T-helper 1 cell treated with Interleukin-12 subunit alpha and Interleukin-12 subunit beta and Interleukin-4 antibody, amounts not matched to agents 30 μg/mL and 1 μg/mL, for 36 hours (primary cell): ENCODE measurements around the gene BTG2.

Source experiments
- H3K27ac Mint-ChIP-seq: one replicate; pipeline ENCODE4 v1.8.0; 2021; ENCODE audit warnings: mild to moderate bottlenecking, mixed read lengths
- H3K27me3 Mint-ChIP-seq: one replicate; pipeline ENCODE4 v1.8.0; 2021; ENCODE audit warnings: low read depth, mixed read lengths
- H3K36me3 Mint-ChIP-seq: one replicate; pipeline ENCODE4 v1.8.0; 2021; ENCODE audit warnings: low read depth, mixed read lengths
- H3K4me1 Mint-ChIP-seq: one replicate; pipeline ENCODE4 v1.8.0; 2021; ENCODE audit warnings: low read depth, mixed read lengths
- H3K4me3 Mint-ChIP-seq: one replicate; pipeline ENCODE4 v1.8.0; 2021; ENCODE audit warnings: mild to moderate bottlenecking, moderate library complexity, mixed read lengths
- H3K9me3 Mint-ChIP-seq: one replicate; pipeline ENCODE4 v1.8.0; 2021; ENCODE audit warnings: mixed read lengths

Gene BTG2

DNA sequence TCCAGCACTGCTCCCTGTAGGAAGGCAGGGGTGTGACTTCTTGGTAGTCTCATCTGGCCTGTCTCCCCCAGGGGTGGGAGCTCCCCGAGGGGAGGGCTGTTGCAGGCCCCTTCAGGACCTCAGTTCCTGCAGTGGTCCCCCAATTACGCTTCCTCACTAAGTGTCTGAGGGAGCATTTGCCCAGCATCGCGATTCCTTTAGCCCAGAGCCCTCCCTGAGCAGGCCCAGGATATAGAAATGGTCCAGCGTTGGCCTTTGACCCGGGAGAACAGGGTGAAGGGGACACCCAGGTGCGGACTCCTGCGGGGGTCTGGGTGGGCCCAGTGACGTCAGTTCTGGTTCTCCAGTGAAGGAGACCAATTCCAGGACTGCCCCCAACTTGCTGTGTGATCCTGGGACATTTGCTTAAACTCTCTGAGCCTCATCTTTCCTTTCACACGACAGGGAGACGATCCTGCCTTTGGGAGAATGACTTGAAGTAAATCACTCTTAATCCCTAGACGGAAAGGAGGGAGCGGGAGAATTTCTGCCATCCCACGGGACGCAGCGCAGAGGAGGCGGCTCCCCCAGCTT, 32.6 kb upstream of the BTG2 start:
- H3K27me3 Mint-ChIP-seq, result no peaks in the 10 kb centered on the region
- peaks cover 53% of the 10 kb centered on the region for H3K4me1 Mint-ChIP-seq
- H3K9me3 Mint-ChIP-seq, result no peaks in the 10 kb centered on the region
- no peaks in the 10 kb centered on the region for H3K36me3 Mint-ChIP-seq
- no peak overlapping the region for H3K27ac Mint-ChIP-seq
- H3K4me3 Mint-ChIP-seq, result no peak overlapping the region

DNA sequence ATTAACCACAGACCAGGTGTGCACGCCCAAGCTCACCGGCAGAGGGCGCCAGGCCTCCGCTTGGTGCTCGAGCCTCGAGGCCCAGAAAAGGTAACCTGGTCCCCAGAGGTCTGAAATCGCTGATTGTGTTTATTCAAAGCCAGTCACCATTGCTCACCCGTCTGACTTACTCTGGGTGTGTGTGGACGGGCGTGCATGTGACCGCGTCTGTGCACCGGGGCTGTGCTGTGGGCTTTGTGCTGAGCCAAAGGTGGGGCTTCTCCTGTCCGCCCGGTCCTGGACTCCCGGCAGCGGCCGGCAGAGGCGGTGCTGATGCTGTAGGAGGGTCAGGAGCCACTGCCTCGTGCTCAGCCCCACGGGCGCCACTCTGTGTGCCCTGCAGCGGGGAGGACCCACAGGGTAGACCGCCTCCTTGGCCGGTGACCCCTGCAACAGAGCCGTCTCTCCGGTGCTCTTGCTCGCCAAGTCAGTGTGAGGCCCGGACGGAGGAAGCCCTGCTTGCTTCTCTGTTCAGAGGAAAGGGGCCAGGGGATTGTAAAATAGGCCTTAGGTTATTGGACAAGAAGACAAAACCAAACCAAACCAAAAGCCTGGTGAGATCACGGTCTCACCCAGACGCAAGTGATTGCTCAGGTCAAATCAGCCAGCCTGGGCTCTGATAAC, 32.0 kb upstream of the BTG2 start:
- Mint-ChIP-seq H3K4me3 (peak overlapping the region; percentile 72), H3K9me3 (no peaks in the 10 kb centered on the region), H3K27ac (peak overlapping the region; percentile 73), H3K4me1 (peaks cover 56% of the 10 kb centered on the region), H3K36me3 (no peaks in the 10 kb centered on the region), H3K27me3 (no peaks in the 10 kb centered on the region)

GRCh38 chr1:203273869-203274602, 31.3 kb upstream of the BTG2 start:
- H3K4me1 Mint-ChIP-seq, result peaks cover 63% of the 10 kb centered on the region
- no peaks in the 10 kb centered on the region for H3K36me3 Mint-ChIP-seq
- H3K27me3 Mint-ChIP-seq, result no peaks in the 10 kb centered on the region
- H3K4me3 Mint-ChIP-seq, result peak overlapping the region; percentile 72
- peak overlapping the region; percentile 73 for H3K27ac Mint-ChIP-seq
- H3K9me3 Mint-ChIP-seq, result no peaks in the 10 kb centered on the region

DNA sequence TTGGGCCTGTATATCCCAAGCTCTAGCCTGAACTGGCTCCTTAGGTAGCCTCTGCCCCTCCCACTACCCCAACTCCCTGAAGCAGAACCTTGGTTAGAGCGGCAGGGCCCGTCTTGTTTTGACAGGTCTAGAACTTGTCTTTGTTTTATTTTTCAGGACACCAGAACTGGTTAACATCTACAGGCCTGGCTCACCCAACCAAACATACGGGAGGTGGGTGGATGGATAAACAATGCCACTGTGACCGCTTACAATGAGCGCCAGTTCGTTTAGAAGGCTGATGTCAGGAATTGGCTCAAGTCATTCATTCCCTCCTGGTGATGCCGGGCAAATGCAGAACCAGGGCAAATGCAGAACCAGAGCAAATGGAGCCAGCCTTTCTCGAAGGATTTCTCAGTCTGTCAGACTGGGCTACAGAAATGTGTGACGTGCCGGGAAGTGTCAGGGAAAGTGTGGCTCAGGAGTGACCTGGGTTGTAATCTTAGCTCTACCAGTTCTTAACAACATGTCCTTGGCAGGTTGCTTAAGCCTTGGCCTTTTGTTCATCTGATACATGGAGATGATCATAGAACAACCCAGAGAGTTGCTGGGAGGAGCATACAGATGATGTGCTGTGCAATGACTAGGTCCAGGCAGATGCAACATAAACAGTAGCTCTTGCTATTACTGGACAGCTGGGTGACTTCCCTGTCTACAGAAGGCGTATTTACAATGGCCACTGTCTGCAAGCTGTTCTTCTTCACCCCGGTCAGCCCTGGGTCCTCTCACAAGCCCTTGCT, 30.5 kb upstream of the BTG2 start:
- peaks cover 66% of the 10 kb centered on the region for H3K4me1 Mint-ChIP-seq

GRCh38 chr1:203275656-203276272, 29.6 kb upstream of the BTG2 start:
- peaks cover 69% of the 10 kb centered on the region for H3K4me1 Mint-ChIP-seq
- H3K36me3 Mint-ChIP-seq, result no peaks in the 10 kb centered on the region
- no peaks in the 10 kb centered on the region for H3K27me3 Mint-ChIP-seq
- no peaks in the 10 kb centered on the region for H3K9me3 Mint-ChIP-seq
- peak overlapping the region; percentile 43 for H3K27ac Mint-ChIP-seq
- H3K4me3 Mint-ChIP-seq, result no peak overlapping the region

More for the DNA sequence above, 30.5 kb upstream of the BTG2 start:
- no peaks in the 10 kb centered on the region for H3K9me3 Mint-ChIP-seq
- no peaks in the 10 kb centered on the region for H3K27me3 Mint-ChIP-seq
- H3K36me3 Mint-ChIP-seq, result no peaks in the 10 kb centered on the region
- H3K27ac Mint-ChIP-seq, result peak overlapping the region; percentile 73
- H3K4me3 Mint-ChIP-seq, result peak overlapping the region; percentile 72

- Mint-ChIP-seq H3K4me1 (peaks cover 66% of the 10 kb centered on the region), H3K27ac (no peak overlapping the region), H3K9me3 (no peaks in the 10 kb centered on the region), H3K36me3 (no peaks in the 10 kb centered on the region), H3K4me3 (no peak overlapping the region), H3K27me3 (no peaks in the 10 kb centered on the region)
Measured at GRCh38 chr1:203276408-203276807, 28.9 kb upstream of the BTG2 start.

DNA sequence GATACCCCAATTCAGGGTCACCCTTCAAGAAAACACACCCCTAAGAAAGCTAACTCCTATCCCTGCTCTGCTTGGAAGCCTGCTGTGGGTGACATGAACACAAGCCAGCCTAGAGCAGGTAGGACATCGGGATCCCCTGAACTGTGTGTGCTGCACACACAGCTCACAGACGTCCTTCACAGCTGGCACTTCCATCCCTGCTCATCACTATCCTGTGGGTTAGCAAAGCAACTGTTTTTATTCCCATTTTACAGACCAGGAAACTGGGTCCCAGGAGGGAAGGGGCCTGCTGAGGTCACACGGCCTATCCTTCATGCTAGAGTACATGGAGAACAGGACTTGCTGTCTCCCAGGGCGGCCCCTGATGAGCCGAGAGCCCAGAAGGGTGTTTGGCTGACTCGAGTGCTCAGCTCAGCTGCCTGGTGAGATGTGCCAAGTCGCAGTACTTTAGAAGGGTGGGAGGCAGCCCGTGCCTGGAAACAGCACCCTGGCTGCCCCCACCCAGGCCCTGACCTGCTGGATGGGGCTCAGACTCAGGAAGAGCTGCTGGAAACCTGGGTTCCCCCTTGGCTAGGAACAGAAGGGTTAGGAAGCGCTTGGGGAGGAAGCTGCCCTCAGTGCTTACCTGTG, 28.3 kb upstream of the BTG2 start:
- Mint-ChIP-seq H3K36me3 (no peaks in the 10 kb centered on the region), H3K27me3 (no peaks in the 10 kb centered on the region), H3K9me3 (no peaks in the 10 kb centered on the region), H3K27ac (peak overlapping the region; percentile 70), H3K4me3 (peak overlapping the region; percentile 36), H3K4me1 (peaks cover 64% of the 10 kb centered on the region)

DNA sequence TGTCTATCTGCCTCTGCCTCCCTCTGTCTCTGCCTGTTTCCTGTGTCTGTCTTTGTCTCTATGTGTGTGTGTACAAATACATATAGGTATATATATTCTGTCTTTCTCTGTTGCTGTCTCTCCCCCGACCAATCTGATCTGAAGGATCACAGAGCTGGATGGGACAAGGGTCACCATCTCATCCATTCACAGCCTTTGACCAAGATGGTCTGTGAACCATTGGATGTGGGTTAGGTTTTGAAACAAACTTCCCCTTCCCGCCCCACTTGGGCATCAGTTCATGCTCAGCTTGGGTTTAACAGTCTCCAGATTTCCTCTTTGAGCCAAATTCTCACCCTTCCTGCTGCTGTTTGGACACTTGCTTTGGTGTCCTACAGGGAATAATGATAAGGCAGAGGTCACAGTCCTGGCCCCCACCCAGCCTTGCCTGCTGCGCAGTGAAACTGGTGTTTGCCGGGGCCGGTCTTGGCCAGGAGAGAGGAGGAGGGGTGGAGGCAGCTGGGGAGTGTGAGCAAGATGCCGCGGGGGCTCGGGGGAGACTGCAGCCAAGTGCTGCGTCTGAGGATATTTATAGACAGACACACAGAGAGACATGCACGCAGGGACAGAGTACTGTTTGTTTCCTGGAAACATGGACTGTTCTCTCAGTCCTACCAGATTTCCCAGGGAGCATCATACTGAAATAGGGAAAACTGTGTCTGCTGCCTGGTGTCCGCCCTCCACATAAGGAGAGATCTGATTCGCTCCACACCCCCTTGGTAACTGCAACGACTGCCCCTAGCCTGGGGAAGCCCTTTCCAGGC, 27.0 kb upstream of the BTG2 start:
- no peaks in the 10 kb centered on the region for H3K27me3 Mint-ChIP-seq
- H3K4me1 Mint-ChIP-seq, result peaks cover 63% of the 10 kb centered on the region
- no peaks in the 10 kb centered on the region for H3K36me3 Mint-ChIP-seq
- H3K27ac Mint-ChIP-seq, result peak overlapping the region; percentile 70
- H3K4me3 Mint-ChIP-seq, result peak overlapping the region; percentile 36
- no peaks in the 10 kb centered on the region for H3K9me3 Mint-ChIP-seq

GRCh38 chr1:203278885-203279406, 26.4 kb upstream of the BTG2 start:
- H3K27me3 Mint-ChIP-seq, result no peaks in the 10 kb centered on the region
- no peaks in the 10 kb centered on the region for H3K9me3 Mint-ChIP-seq
- H3K36me3 Mint-ChIP-seq, result no peaks in the 10 kb centered on the region
- peak overlapping the region; percentile 56 for H3K27ac Mint-ChIP-seq
- peak overlapping the region; percentile 33 for H3K4me3 Mint-ChIP-seq
- peaks cover 59% of the 10 kb centered on the region for H3K4me1 Mint-ChIP-seq

GRCh38 chr1:203280061-203280460, 25.3 kb upstream of the BTG2 start:
- Mint-ChIP-seq H3K9me3 (no peaks in the 10 kb centered on the region), H3K4me3 (no peak overlapping the region), H3K27me3 (no peaks in the 10 kb centered on the region), H3K27ac (no peak overlapping the region), H3K4me1 (peaks cover 49% of the 10 kb centered on the region), H3K36me3 (no peaks in the 10 kb centered on the region)

DNA sequence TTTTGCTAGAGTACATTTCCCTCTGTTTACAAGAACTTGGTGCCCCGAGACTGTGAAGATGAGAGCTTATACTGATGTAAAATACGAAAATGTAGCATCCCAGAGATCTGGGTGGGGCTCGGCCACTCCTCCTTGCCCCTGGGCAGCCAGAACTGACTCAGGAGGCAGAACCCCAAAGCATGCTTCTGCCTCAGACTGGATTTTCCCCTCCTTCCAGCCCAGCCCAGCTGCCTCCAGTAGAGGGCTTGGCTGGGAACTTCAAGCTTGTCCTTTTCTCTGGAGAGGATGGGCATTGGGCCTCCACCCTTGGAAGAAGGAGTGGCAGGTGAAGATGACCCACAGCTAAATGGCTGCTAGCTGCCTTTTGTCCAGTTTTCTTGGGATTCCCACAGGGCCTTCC, 24.3 kb upstream of the BTG2 start:
- no peaks in the 10 kb centered on the region for H3K9me3 Mint-ChIP-seq
- H3K4me3 Mint-ChIP-seq, result no peak overlapping the region
- H3K4me1 Mint-ChIP-seq, result peaks cover 41% of the 10 kb centered on the region
- no peaks in the 10 kb centered on the region for H3K27me3 Mint-ChIP-seq
- peak overlapping the region; percentile 14 for H3K27ac Mint-ChIP-seq
- no peaks in the 10 kb centered on the region for H3K36me3 Mint-ChIP-seq

GRCh38 chr1:203281851-203282661, 23.3 kb upstream of the BTG2 start:
- peak overlapping the region; percentile 32 for H3K27ac Mint-ChIP-seq
- peaks cover 44% of the 10 kb centered on the region for H3K4me1 Mint-ChIP-seq
- H3K4me3 Mint-ChIP-seq, result no peak overlapping the region

More at GRCh38 chr1:203281851-203282661, 23.3 kb upstream of the BTG2 start:
- Mint-ChIP-seq H3K27me3 (no peaks in the 10 kb centered on the region), H3K36me3 (no peaks in the 10 kb centered on the region), H3K9me3 (no peaks in the 10 kb centered on the region)
